Measurements from ENCODE around the gene TBL1X. TPM values are rescaled to one million over a fixed set of nuclear protein-coding genes. Genes with fewer than 3 reads are reported as not detected.

TBL1X gene
- total and polyA plus RNA-seq, 2 donors = 19.8 to 26.1 TPM

DNA sequence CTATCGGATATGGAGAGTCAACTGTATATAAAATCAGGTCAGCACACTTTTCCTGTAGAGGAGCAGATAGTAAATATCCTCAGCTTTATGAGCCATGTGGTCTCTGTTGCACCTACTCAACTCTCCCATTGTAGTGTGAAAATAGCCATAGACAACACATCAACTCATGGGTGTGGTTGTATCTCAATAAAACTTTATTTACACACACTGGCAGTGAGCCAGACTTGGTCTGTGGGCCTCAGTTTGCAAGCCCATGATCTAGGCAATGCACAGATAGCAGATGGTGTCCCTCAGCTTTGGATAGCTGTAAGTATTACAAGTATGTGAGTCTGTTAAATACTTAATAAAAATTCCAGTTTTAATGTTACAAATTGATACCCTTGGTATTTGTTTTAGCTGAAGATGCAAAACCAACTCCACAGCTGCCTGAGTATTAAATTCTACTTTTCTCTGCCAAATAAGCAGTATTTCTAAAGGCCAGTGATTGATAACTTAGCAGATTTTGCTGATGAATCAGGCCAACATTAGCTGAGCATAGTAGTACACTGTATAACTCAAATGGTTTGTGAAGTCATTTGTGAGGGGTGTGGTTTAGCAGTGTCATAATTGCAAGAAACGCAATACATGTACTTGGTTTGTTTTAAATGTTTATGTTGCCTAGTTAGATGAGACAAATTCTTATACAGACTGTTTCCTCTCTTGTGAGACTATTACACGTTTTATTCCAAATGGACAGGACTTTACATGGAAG lies 213.5 kb downstream of the TBL1X start:
- no peak overlapping the region for H3K4me3 ChIP-seq (ENCODE audit: low read depth, low read length)
- 85% methylated on average over 3 of the region's 3 CpGs for WGBS
- H3K27ac ChIP-seq (ENCODE audit: low read depth) = no peak overlapping the region
- H3K4me1 ChIP-seq (ENCODE audit: insufficient read depth) = no peaks in the 10 kb centered on the region
- no peak for DNase-seq (ENCODE audit: extremely low spot score)
- no peaks in the 10 kb centered on the region for H3K36me3 ChIP-seq (ENCODE audit: insufficient read depth)

GRCh38 chrX:9681011-9681410 lies 216.2 kb downstream of the TBL1X start:
- no peak overlapping the region for H3K4me3 ChIP-seq (ENCODE audit: low read depth, low read length)
- no peak for DNase-seq (ENCODE audit: extremely low spot score)
- no peaks in the 10 kb centered on the region for H3K36me3 ChIP-seq (ENCODE audit: insufficient read depth)
- no peak overlapping the region for H3K27ac ChIP-seq (ENCODE audit: low read depth)
- H3K4me1 ChIP-seq (ENCODE audit: insufficient read depth) = no peaks in the 10 kb centered on the region
- WGBS = 94% methylated on average over 9 of the region's 9 CpGs

DNA sequence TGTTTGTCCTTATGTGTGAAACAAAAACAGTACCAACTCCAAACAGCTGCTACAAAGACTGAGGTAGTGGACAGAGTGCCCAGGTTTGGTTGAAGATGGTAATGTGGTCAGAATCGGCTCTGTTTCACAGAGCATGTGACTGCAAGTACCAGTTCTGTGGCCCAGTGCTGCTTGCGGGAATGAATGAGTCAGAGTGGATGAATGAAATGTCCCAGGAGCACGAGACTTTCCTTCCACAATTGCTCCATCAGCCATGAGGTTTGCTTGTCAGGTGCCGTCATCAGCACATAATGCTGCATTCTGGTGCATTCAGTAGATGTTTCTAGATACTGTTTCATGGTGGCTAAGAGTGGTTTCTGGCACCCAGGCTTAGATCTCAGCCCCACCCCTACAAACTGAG lies 216.6 kb downstream of the TBL1X start:
- no peaks in the 10 kb centered on the region for H3K4me1 ChIP-seq (ENCODE audit: insufficient read depth)
- 91% methylated on average over 4 of the region's 4 CpGs for WGBS
- H3K36me3 ChIP-seq (ENCODE audit: insufficient read depth) = no peaks in the 10 kb centered on the region
- H3K27ac ChIP-seq (ENCODE audit: low read depth) = no peak overlapping the region
- H3K4me3 ChIP-seq (ENCODE audit: low read depth, low read length) = no peak overlapping the region
- no peak for DNase-seq (ENCODE audit: extremely low spot score)

GRCh38 chrX:9682456-9682855 lies 217.6 kb downstream of the TBL1X start:
- no peaks in the 10 kb centered on the region for H3K36me3 ChIP-seq (ENCODE audit: insufficient read depth)
- no peaks in the 10 kb centered on the region for H3K4me1 ChIP-seq (ENCODE audit: insufficient read depth)
- no peak overlapping the region for H3K4me3 ChIP-seq (ENCODE audit: low read depth, low read length)
- no peak overlapping the region for H3K27ac ChIP-seq (ENCODE audit: low read depth)
- DNase-seq (ENCODE audit: extremely low spot score) = no peak
- WGBS = 41% methylated on average over 10 of the region's 10 CpGs

- Histone ChIP-seq H3K27ac (ENCODE audit: low read depth) (no peak overlapping the region), H3K4me3 (ENCODE audit: low read depth, low read length) (no peak overlapping the region), H3K4me1 (ENCODE audit: insufficient read depth) (no peaks in the 10 kb centered on the region), H3K36me3 (ENCODE audit: insufficient read depth) (no peaks in the 10 kb centered on the region)
- WGBS = 86% methylated on average over 6 of the region's 6 CpGs
- DNase-seq (ENCODE audit: extremely low spot score) = no peak
Observed at GRCh38 chrX:9682861-9683260, 218.0 kb downstream of the TBL1X start.

DNA sequence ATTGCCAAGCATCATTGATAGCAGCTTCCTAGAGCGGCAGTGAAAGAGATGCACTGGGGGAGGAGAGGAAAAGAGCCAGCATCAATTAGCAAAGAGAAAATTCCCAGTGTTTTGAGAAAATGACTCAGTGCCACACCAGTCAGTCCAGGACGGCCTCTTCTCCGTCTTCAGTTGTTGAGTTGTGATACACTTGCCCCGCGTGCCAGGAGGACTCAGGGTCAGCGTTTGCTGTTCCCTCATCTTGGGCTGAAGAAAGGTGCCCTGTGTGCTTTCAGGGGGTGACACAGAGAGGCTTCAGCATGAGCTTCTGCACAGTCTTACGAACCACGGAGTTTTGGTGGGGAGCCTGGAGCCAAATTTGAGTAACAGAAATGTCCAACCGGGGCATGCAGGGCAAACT lies 218.5 kb downstream of the TBL1X start:
- 95% methylated on average over 9 of the region's 9 CpGs for WGBS

GRCh38 chrX:9687899-9688298 lies 223.0 kb downstream of the TBL1X start:
- H3K4me1 ChIP-seq (ENCODE audit: insufficient read depth) = no peaks in the 10 kb centered on the region
- 92% methylated on average over 27 of the region's 27 CpGs for WGBS
- no peak overlapping the region for H3K27ac ChIP-seq (ENCODE audit: low read depth)
- no peaks in the 10 kb centered on the region for H3K36me3 ChIP-seq (ENCODE audit: insufficient read depth)
- H3K4me3 ChIP-seq (ENCODE audit: low read depth, low read length) = no peak overlapping the region
- DNase-seq (ENCODE audit: extremely low spot score) = no peak

More for the DNA sequence above, 218.5 kb downstream of the TBL1X start:
- no peak for DNase-seq (ENCODE audit: extremely low spot score)
- Histone ChIP-seq H3K36me3 (ENCODE audit: insufficient read depth) (no peaks in the 10 kb centered on the region), H3K27ac (ENCODE audit: low read depth) (no peak overlapping the region), H3K4me1 (ENCODE audit: insufficient read depth) (no peaks in the 10 kb centered on the region), H3K4me3 (ENCODE audit: low read depth, low read length) (no peak overlapping the region)

DNA sequence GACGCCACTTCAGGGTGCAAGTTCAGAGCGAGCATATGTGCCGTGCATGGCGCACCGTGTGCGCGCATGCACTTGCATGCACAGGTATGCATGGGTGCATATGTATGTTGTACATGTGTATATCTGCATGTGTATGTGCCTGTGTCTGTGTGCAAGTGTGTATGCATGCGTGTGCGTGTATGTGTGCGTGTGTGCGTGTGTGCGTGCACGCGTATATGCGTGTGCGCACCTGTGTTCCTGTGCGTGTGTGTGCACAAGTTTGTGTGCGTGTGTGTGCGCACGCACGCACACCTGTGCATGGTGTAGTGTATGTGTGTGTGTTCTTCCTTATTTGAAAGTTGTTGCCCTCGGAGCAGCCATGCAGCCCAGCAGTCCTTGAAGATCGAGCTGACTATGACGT lies 224.0 kb downstream of the TBL1X start:
- Histone ChIP-seq H3K4me3 (ENCODE audit: low read depth, low read length) (no peak overlapping the region), H3K36me3 (ENCODE audit: insufficient read depth) (no peaks in the 10 kb centered on the region), H3K27ac (ENCODE audit: low read depth) (no peak overlapping the region), H3K4me1 (ENCODE audit: insufficient read depth) (no peaks in the 10 kb centered on the region)
- WGBS = 98% methylated on average over 24 of the region's 24 CpGs
- DNase-seq (ENCODE audit: extremely low spot score) = no peak

DNA sequence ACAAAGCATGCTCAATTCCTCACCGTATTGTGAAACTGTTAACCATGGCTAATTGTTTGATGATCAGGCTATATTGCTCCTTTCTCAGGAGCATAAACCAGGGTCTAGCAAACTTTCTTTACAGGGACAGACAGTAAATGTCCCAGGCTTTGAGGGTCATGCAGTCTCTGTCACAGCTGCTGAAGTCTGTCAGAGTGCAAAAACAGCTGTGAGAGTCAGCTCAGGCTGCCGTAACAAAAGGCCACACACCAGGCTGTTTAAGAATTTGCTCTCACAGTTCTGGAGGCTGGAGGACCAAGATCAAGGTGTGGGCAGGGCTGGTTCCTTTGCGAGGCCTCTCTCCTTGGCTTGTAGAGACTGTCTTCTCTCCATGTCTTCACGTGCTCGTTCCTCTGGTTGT lies 225.2 kb downstream of the TBL1X start:
- no peaks in the 10 kb centered on the region for H3K36me3 ChIP-seq (ENCODE audit: insufficient read depth)
- H3K4me3 ChIP-seq (ENCODE audit: low read depth, low read length) = no peak overlapping the region
- H3K27ac ChIP-seq (ENCODE audit: low read depth) = no peak overlapping the region
- WGBS = 93% methylated on average over 5 of the region's 5 CpGs
- no peak for DNase-seq (ENCODE audit: extremely low spot score)
- H3K4me1 ChIP-seq (ENCODE audit: insufficient read depth) = no peaks in the 10 kb centered on the region

DNA sequence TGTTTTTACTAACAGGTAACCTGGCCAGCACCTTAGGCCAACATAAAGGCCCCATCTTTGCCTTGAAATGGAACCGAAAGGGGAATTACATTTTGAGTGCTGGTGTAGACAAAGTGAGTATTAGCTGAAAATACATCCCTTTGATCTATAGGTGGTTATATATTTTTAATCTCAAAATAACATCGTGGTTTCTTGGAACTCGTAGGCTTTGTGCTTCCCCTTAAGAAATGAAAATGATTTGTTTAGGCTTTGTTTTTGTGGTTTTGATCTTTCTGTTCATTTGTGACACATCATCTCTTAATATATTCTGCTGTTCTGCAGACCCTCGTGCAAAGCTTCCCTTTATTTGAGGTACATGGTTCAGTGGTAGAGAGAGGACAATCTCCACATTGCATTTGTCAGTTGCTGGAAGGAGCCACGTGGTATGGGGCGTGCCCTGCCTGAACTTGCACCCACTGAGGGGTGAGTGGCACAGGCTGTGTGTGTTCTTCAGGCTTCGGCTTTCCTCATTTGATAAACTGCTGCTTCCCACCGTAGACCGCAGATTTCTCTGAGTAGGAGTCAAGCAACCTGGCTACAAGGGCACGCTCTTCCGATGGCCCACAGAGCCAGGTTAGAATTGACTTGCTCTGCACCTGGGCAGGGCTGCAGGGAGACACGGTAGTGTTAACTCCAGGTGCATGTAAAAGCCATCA lies 228.6 kb downstream of the TBL1X start:
- no peak overlapping the region for H3K27ac ChIP-seq (ENCODE audit: low read depth)
- WGBS = 91% methylated on average over 12 of the region's 12 CpGs
- H3K4me3 ChIP-seq (ENCODE audit: low read depth, low read length) = no peak overlapping the region
- no peak for DNase-seq (ENCODE audit: extremely low spot score)
- peaks cover under 1% of the 10 kb centered on the region for H3K36me3 ChIP-seq (ENCODE audit: insufficient read depth)
- no peaks in the 10 kb centered on the region for H3K4me1 ChIP-seq (ENCODE audit: insufficient read depth)

DNA sequence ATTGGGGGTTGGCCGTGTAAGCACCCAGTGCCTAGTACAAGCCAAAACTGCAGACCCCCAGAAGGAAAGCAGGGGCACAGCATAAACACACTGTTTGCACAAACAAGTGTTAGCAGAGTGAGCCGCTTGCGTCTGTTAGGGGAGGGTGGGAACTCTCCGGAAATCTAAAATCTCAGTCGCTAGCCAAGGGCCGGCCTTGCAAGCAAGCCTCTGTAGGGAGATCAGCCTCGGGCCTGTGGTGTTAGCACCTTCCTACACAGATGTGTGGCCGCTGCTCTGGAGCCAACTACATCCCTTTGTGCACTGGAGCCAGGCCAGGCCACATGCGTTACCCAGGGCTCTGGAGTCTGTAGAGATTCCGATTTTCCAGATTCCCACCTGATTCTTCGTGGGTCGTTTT lies 233.7 kb downstream of the TBL1X start:
- Histone ChIP-seq H3K4me1 (ENCODE audit: insufficient read depth) (no peaks in the 10 kb centered on the region), H3K36me3 (ENCODE audit: insufficient read depth) (peaks cover 2% of the 10 kb centered on the region), H3K4me3 (ENCODE audit: low read depth, low read length) (no peak overlapping the region), H3K27ac (ENCODE audit: low read depth) (no peak overlapping the region)
- DNase-seq (ENCODE audit: extremely low spot score) = no peak
- WGBS = 94% methylated on average over 12 of the region's 12 CpGs

- Histone ChIP-seq H3K27ac (ENCODE audit: low read depth) (no peak overlapping the region), H3K4me1 (ENCODE audit: insufficient read depth) (no peaks in the 10 kb centered on the region), H3K36me3 (ENCODE audit: insufficient read depth) (peaks cover 2% of the 10 kb centered on the region), H3K4me3 (ENCODE audit: low read depth, low read length) (no peak overlapping the region)
- WGBS = 91% methylated on average over 15 of the region's 15 CpGs
- DNase-seq (ENCODE audit: extremely low spot score) = no peak
Observed at GRCh38 chrX:9700555-9700954, 235.7 kb downstream of the TBL1X start.

DNA sequence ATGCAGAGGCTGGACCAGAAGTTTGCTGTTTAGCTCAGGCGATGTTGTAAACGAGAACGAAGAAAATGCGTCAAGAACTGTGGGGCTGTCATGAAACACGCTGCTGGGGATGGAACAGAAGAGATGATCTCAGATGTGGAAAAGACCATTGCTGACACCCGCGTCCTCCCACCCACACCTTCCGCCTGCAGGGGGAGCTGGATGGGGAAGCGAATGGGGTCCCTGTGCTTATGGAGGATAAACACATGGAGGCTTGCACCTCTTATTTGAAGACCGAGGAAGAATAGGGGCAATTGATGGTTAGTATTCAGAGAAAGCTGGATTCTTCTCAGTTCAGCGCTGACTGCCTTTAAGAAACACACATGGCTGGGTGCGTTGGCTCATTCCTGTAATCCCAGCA lies 236.9 kb downstream of the TBL1X start:
- DNase-seq (ENCODE audit: extremely low spot score) = no peak
- H3K4me3 ChIP-seq (ENCODE audit: low read depth, low read length) = no peak overlapping the region
- no peaks in the 10 kb centered on the region for H3K4me1 ChIP-seq (ENCODE audit: insufficient read depth)
- no peak overlapping the region for H3K27ac ChIP-seq (ENCODE audit: low read depth)
- 97% methylated on average over 12 of the region's 12 CpGs for WGBS
- peaks cover 2% of the 10 kb centered on the region for H3K36me3 ChIP-seq (ENCODE audit: insufficient read depth)

DNA sequence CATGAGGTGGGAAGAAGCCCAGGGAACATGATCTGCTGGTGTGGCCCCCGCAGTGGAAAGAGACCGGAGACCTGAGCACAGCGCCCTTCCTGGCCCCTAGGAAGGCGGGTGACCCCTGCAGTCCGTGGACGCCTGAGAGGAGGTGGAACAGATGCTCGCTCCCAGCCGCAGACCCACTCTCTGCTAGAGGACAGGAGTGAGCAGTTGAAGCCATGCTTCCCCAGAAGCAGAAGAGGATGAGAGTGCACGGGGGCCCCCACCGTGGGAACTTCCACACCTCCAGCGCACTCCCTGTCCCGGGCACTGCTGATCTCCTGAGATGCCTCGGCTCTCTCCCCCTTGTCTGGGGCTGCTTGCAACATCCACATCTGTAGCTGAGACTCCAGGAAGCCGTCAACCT lies 238.5 kb downstream of the TBL1X start:
- WGBS = 95% methylated on average over 14 of the region's 14 CpGs
- Histone ChIP-seq H3K27ac (ENCODE audit: low read depth) (no peak overlapping the region), H3K4me3 (ENCODE audit: low read depth, low read length) (no peak overlapping the region), H3K4me1 (ENCODE audit: insufficient read depth) (no peaks in the 10 kb centered on the region), H3K36me3 (ENCODE audit: insufficient read depth) (peaks cover 2% of the 10 kb centered on the region)
- DNase-seq (ENCODE audit: extremely low spot score) = no peak

Measured in urinary bladder (tissue), 4 donors.